Measurements from ENCODE around the gene KCNN1.

The KCNN1 gene

DNA sequence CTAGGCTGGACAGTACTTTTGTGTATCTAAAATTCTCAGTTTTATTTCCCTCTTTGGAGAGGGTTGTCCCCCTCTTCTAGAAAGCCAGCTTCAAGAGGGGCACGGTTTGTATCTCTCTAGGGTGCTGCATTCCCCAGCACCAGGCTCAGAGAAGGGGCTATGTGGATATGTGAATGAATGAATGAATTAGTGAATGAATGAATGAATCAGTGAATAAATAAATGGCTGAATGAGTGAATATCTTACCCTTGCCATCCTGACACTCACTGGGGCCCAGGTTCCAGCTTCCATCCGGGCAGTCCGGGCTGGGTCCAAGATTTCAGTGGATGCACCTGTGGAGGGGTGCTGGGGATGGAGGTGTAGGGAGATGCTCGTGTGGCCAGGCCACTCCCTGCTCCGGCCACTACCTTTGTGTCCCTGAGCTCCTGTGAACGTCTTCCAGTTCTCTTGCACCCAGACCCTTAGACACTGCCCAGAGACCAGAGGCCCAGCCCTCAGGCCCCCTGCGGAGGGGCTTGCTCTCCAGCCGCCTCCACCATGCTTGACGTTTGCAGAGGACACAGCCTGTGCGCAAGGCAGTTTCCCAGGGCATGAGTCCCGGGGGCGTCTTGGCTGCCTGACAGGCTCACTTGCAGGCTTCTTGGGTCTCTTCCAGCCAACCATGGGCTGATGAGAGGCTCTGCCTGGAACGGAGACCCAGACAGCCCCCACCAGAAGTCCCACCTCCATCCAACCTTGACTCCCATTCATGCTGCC lies 2.8 kb upstream of the KCNN1 start:
- no peak for DNase-seq (ENCODE audit: low read depth)
- TF ChIP-seq, protein P1, sequence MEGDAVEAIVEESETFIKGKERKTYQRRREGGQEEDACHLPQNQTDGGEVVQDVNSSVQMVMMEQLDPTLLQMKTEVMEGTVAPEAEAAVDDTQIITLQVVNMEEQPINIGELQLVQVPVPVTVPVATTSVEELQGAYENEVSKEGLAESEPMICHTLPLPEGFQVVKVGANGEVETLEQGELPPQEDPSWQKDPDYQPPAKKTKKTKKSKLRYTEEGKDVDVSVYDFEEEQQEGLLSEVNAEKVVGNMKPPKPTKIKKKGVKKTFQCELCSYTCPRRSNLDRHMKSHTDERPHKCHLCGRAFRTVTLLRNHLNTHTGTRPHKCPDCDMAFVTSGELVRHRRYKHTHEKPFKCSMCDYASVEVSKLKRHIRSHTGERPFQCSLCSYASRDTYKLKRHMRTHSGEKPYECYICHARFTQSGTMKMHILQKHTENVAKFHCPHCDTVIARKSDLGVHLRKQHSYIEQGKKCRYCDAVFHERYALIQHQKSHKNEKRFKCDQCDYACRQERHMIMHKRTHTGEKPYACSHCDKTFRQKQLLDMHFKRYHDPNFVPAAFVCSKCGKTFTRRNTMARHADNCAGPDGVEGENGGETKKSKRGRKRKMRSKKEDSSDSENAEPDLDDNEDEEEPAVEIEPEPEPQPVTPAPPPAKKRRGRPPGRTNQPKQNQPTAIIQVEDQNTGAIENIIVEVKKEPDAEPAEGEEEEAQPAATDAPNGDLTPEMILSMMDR (IDR thresholded peaks at IDR 0.05; ENCODE audit: insufficient read depth, low read depth, low read length, missing control alignments): no peak
- no peak overlapping the region for H3K4me3 ChIP-seq (ENCODE audit: low read depth, low read length)

DNA sequence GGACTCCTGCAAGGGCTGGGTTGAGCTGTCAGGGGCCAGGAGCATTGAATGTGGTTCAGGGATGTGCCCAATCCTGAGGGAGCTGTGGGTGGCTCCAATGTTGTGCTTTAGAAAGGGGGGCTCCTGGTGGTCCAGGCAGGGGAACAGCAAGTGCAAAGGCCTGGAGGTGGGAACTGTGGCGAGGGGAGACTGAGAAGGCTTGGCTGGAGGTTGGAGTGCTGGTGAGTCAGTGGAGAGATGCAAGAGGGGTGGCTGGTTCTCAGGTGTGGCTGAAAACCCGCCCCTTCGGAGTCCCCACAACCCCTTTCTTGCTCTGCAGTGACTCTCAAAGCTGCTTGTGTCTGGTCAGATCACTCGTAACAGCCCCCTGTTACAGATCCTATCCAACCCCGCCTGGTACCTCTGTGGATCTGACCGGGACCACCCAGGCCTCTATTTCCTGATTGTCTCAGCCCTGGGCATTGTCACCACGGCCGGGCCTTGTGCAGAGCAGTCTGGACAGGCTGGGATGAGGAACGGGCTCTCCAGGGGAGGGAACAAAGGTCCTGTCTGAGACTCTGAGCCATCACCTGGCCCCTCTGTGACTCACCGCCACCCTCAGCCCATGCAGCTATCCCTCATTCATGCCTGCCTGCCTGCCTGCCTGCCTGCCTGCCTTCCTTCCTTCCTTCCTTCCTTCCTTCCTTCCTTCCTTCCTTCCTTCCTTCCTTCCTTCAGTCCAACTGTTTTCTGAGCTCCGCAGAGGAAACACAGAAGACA lies 1.4 kb upstream of the KCNN1 start:
- H3K4me3 ChIP-seq (ENCODE audit: low read depth, low read length): no peak overlapping the region
- DNase-seq (ENCODE audit: low read depth): no peak
- TF ChIP-seq, protein P1 (IDR thresholded peaks at IDR 0.05; ENCODE audit: insufficient read depth, low read depth, low read length, missing control alignments): no peak

DNA sequence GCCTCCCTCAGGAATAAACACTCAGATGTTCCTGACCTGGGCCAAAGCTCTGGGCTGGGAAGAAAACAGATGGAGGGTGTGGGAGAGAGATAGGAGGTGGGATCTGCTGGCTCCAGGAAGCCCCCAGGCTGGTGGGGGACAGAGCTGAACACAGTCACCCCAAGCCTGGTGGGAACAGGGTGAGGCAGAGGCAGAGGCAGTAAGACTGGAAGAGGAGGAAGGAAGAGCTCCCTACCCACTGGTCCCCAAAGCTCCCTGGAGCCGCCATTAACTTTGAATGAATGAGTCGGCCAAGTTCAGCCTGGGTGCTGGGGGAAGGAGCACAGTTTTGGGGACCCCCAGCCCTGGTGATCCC lies 801 bp upstream of the KCNN1 start:
- TF ChIP-seq, protein P1 (IDR thresholded peaks at IDR 0.05; ENCODE audit: insufficient read depth, low read depth, low read length, missing control alignments): no peak
- DNase-seq (ENCODE audit: low read depth): no peak
- no peak overlapping the region for H3K4me3 ChIP-seq (ENCODE audit: low read depth, low read length)

DNA sequence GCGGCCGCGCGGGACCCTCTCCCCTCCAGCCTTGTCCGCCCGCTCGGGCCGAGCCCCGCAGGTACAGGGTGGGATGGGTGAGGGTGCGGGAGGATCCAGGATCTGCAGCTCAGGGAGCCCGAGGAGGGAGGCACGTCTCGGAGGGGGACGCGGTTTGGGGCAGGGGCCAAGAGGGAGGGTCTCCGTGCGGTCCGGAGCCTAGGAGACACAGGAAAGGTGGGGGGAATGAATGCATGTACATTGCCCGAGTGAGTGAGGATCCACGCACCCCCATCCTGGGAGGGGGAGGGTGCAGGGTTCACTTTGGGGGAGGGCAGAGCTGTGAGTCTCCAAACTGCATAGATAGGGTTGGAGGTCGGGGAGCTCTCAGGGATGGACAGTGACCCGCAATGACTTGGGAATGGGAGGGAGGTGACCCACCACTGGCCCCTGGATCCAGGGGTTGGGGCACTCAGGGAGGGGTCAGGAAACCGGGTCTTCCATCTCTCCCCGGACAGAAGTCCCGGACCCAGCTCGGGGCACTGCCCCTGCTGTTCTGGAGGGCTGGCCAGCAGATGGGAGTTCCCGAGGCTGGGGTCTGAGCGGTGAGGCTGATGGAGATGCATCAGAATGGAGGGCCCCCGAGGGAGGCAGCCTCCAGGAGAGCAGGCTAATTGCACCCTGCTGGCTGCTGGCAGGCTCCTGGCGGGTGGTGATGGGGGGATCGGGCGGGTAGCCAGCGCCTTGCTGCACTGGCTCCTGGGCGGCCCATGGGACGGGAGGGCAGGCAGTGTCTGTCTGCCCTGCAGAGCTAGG lies 547 bp downstream of the KCNN1 start:
- no peak overlapping the region for H3K4me3 ChIP-seq (ENCODE audit: low read depth, low read length)
- TF ChIP-seq, protein P1 (IDR thresholded peaks at IDR 0.05; ENCODE audit: insufficient read depth, low read depth, low read length, missing control alignments): no peak
- DNase-seq (ENCODE audit: low read depth): no peak

DNA sequence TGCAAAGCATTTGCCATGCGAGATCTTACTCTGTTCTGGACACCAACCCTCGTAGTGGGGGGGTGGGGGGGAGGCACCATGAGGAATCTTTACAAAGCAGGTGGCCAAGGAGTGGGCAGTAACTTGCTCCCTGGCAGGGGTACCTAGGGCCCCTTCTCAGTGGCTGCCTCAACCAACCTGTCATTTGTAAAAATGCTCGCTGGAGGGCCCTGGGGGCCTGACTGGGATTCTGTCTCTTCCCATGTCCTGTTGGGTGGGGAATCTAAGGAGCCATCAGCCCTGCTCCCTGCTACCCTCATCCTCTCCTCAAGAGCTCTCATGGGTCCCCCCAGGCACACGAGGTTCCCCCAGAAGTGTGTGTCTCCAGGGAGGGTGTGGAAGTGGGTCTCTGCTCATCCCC lies 1.5 kb downstream of the KCNN1 start:
- TF ChIP-seq, protein P1 (IDR thresholded peaks at IDR 0.05; ENCODE audit: insufficient read depth, low read depth, low read length, missing control alignments): no peak
- DNase-seq (ENCODE audit: low read depth): no peak
- H3K4me3 ChIP-seq (ENCODE audit: low read depth, low read length): no peak overlapping the region

DNA sequence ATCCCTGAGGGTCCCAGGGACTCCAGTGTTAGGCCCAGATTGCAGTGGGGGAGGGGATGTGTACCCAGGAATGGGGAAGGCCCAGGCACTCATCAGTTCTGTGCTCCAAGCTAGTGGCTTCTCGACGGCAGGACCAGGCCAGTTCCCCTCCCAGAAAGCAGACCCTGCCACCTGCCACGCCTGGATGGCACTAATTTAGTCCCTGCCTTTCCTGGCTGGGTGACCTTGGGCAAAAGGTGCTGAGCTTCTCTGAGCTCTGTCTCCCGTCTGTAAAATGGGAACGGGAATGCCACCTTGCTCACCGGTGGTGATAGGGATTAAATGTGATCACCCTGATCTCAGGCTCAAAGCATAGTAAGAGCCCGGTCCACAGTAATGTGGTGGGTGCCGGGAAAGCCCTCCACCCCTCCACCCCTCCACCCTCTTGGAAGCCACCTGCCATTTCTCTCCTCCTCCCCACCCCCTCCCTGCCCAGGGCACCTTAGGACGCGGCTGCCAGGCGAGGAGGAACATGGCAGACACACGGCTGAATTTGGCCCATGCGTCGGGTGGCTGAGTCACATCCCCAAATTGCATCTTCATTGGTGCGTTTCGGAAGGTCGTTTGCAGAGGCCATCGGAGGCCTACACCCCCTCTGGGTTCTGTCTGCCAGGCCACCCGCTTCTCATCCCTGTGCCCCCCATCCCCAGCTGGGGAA lies 2.3 kb downstream of the KCNN1 start:
- TF ChIP-seq, protein P1 (IDR thresholded peaks at IDR 0.05; ENCODE audit: insufficient read depth, low read depth, low read length, missing control alignments): no peak
- no peak for DNase-seq (ENCODE audit: low read depth)
- H3K4me3 ChIP-seq (ENCODE audit: low read depth, low read length): no peak overlapping the region
